GM12872 (cell line): ENCODE data around the gene ENHO.

ENCODE experiments used
- CTCF ChIP-seq: IDR thresholded peaks from 3 replicates; pipeline ENCODE4 v1.5.1; 2011; ENCODE audit warnings: low read depth, mild to moderate bottlenecking, low read length, moderate library complexity; ENCODE audit not compliant: insufficient read depth

ENHO gene

GRCh38 chr9:34498553-34498952 is 24.2 kb downstream of the ENHO start:
- no peak for TF ChIP-seq CTCF

- no peak for TF ChIP-seq CTCF
Observed at GRCh38 chr9:34496149-34496712, 26.6 kb downstream of the ENHO start.

GRCh38 chr9:34493972-34494535 is 28.7 kb downstream of the ENHO start:
- TF ChIP-seq CTCF = no peak

GRCh38 chr9:34492051-34492450 is 30.7 kb downstream of the ENHO start:
- peak; percentile 17; the same call in 1 of the 3 replicates for TF ChIP-seq CTCF

- no peak for TF ChIP-seq CTCF
Observed at GRCh38 chr9:34491596-34491995, 31.2 kb downstream of the ENHO start.

- TF ChIP-seq CTCF = no peak
Observed at GRCh38 chr9:34490760-34491159, 32.0 kb downstream of the ENHO start.

GRCh38 chr9:34490360-34490759 is 32.4 kb downstream of the ENHO start:
- TF ChIP-seq CTCF = no peak
